IMR-90 (cell line): ENCODE results near the gene PRICKLE2.

Experiments used
- BHLHE40 ChIP-seq: fragments of 150-350 bp; IDR thresholded peaks from 2 replicates; pipeline ENCODE4 v1.6.1; 2016; ENCODE audit warnings: mild to moderate bottlenecking, low read depth, low read length
- CTCF ChIP-seq: conservative IDR thresholded peaks from 2 replicates; pipeline ENCODE4 v1.5.1; 2012; ENCODE audit warnings: mild to moderate bottlenecking, low read depth, low read length, improper control_type of control experiment
- MAFK ChIP-seq: IDR thresholded peaks from 2 replicates; pipeline ENCODE4 v1.6.1; 2012; ENCODE audit warnings: low read depth, low read length, improper control_type of control experiment
- MAZ ChIP-seq: IDR thresholded peaks from 2 replicates; pipeline ENCODE4 v1.6.1; 2012; ENCODE audit warnings: low read depth, mild to moderate bottlenecking, low read length, improper control_type of control experiment, moderate library complexity, borderline replicate concordance
- POLR2A ChIP-seq: IDR thresholded peaks from 2 replicates; pipeline ENCODE4 v1.6.1; 2012; ENCODE audit warnings: mild to moderate bottlenecking, low read depth, low read length
- RCOR1 ChIP-seq: IDR thresholded peaks from 2 replicates; pipeline ENCODE4 v1.6.1; 2012; ENCODE audit warnings: mild to moderate bottlenecking, low read length, improper control_type of control experiment; ENCODE audit not compliant: insufficient replicate concordance
- RFX5 ChIP-seq: IDR thresholded peaks from 2 replicates; pipeline ENCODE4 v1.8.0; 2012; ENCODE audit warnings: low read depth, mild to moderate bottlenecking, low read length, moderate library complexity
- SMC3 ChIP-seq: fragments of 150-350 bp; IDR thresholded peaks from 2 replicates; pipeline ENCODE4 v1.6.1; 2016; ENCODE audit warnings: low read depth, mild to moderate bottlenecking, antibody characterized with exemption, low read length, moderate library complexity
- USF2 ChIP-seq: fragments of 150-350 bp; IDR thresholded peaks from 2 replicates; pipeline ENCODE4 v1.6.1; 2017; ENCODE audit warnings: mild to moderate bottlenecking, antibody characterized with exemption, low read length, low read depth

GRCh38 chr3:64220161-64220914 is 4.9 kb downstream of the PRICKLE2 start:
- TF ChIP-seq CTCF (no peak), MAFK (no peak), POLR2A (no peak), USF2 (no peak), BHLHE40 (no peak), RFX5 (no peak), RCOR1 (no peak), MAZ (no peak), SMC3 (no peak)
